Measurements from ENCODE around the gene CIB4. TPM values are rescaled to one million over a fixed set of nuclear protein-coding genes. Genes with fewer than 3 reads are reported as not detected.

CIB4 gene
- total RNA-seq, 1 donor from 2014 or later = not detected

DNA sequence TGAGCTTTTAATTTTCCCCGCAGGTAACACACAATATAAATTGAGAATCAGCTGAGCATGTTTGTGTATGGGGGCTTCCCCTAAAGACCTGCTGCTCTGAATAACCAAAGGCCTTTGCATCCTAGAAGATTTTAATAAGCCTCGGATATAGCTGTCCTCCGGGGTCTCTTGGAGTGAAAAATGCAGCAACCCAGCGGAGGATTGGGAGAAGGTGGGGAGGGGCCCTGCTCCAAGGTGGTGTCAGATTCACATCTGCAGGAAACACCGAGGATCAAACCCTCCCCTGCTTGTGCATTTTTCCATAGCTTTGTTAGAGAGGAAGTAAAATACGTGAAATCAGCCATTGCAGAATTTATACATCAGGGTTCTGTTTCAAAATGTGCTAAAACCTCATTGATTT, 100.2 kb downstream of the CIB4 start:
- no peaks in the 10 kb centered on the region for H3K36me3 ChIP-seq (ENCODE audit: control insufficient read depth, insufficient read depth, low read length)
- H3K27me3 ChIP-seq (ENCODE audit: control insufficient read depth, insufficient read depth, low read length) = peaks cover 2% of the 10 kb centered on the region
- no peak for TF ChIP-seq CTCF (IDR thresholded peaks at IDR 0.05; ENCODE audit: insufficient read depth, low read length, poor library complexity, severe bottlenecking)
- DNase-seq (ENCODE audit: low read depth) = no peak
- no peak overlapping the region for H3K4me3 ChIP-seq (ENCODE audit: low read depth, low read length)

DNA sequence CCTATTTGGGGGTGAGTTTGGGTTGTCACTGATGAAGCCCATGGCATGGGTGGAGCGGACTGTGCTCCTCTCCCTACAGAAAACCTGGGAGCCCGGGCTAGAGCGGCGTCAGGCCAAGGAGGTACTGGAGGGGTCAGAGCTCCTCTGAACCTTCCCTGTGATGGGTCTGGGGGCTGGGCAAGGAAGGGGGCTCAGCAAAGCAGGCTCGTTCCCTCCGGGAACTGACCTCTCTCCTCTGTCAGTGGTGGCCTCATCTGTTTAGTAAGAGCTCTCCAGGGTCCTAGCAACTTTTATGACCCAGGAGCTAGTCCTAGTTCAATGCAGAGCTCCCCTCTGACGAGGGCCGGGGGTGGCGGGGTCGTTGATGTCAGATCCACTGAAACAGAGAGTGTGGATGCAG, 100.9 kb downstream of the CIB4 start:
- TF ChIP-seq CTCF (IDR thresholded peaks at IDR 0.05; ENCODE audit: insufficient read depth, low read length, poor library complexity, severe bottlenecking) = no peak
- Histone ChIP-seq H3K36me3 (ENCODE audit: control insufficient read depth, insufficient read depth, low read length) (no peaks in the 10 kb centered on the region), H3K4me3 (ENCODE audit: low read depth, low read length) (no peak overlapping the region), H3K27me3 (ENCODE audit: control insufficient read depth, insufficient read depth, low read length) (peaks cover 2% of the 10 kb centered on the region)
- DNase-seq (ENCODE audit: low read depth) = no peak

DNA sequence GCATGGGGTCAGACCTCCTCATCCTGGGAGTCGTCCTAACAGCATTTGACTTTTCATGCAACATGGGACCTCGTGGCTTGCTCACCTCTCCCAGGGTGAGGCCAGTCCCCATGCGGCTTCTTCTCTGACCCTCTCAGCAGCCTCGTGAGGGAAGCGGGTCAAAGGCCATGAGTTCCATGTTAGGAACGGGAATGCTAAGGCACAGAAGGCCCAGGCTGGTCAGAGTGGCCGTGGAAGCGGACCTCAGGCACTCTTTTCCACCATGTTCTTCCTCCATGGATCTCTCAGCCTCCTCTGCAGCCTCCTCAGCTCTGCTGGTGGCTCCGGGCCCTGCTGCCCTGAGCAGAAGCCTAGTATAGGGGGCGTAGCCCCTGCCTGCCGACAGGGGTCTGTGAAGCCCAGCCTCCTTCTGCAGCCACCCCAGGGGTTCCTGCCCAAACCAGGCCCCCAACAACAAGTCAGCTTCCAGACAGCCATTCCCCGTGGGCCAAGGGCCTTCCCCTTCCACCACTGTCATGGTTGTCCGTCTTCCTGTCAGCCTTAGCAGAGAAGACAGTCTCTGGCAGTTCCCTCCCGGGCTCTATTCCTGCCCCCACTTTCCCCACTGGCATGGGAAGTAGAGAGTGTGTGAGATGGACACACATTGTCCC, 103.2 kb downstream of the CIB4 start:
- Histone ChIP-seq H3K4me3 (ENCODE audit: low read depth, low read length) (no peak overlapping the region), H3K36me3 (ENCODE audit: control insufficient read depth, insufficient read depth, low read length) (no peaks in the 10 kb centered on the region), H3K27me3 (ENCODE audit: control insufficient read depth, insufficient read depth, low read length) (peaks cover 2% of the 10 kb centered on the region)
- no peak for TF ChIP-seq CTCF (IDR thresholded peaks at IDR 0.05; ENCODE audit: insufficient read depth, low read length, poor library complexity, severe bottlenecking)
- no peak for DNase-seq (ENCODE audit: low read depth)

DNA sequence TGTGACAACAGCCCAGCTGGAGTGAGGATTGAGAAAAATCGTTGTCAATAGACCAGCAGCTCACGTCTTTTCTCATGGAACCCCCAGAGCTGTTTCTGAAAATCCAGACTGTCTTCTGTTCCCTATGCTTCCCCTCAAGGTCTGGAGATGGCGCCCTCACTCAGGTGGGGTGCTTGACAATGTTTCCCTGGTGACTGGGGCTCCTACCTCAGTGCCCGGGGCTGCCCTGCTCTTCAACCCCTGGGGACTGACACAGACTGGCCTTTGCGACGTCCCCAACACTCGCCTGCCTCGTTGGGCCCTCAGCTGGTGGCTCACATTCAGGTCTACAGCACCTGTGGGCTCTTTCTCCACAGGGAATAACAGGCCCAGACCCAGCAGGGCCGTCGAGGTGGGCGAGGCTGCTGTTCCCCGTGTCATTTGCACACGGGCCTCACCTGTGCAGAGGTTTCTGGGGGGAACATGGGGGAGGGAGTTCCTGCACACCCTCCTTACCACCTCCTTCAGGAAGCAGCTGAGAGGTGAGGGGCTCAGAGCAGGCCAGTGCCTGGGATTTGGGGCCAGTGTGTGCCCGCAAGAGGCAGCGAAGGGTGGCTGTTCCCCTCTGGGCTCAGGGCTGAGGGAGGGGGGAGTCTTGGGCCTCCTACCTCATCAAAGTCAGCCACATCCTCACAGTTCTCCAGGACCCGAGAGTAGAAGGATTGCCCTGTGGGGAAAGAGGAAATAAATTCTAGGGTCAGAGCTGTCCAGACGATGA, 103.9 kb downstream of the CIB4 start:
- H3K36me3 ChIP-seq (ENCODE audit: control insufficient read depth, insufficient read depth, low read length) = no peaks in the 10 kb centered on the region
- no peak overlapping the region for H3K4me3 ChIP-seq (ENCODE audit: low read depth, low read length)
- peaks cover 2% of the 10 kb centered on the region for H3K27me3 ChIP-seq (ENCODE audit: control insufficient read depth, insufficient read depth, low read length)
- TF ChIP-seq CTCF (IDR thresholded peaks at IDR 0.05; ENCODE audit: insufficient read depth, low read length, poor library complexity, severe bottlenecking) = no peak
- no peak for DNase-seq (ENCODE audit: low read depth)

GRCh38 chr2:26536371-26537068, 104.6 kb downstream of the CIB4 start:
- Histone ChIP-seq H3K27me3 (ENCODE audit: control insufficient read depth, insufficient read depth, low read length) (peaks cover 2% of the 10 kb centered on the region), H3K36me3 (ENCODE audit: control insufficient read depth, insufficient read depth, low read length) (no peaks in the 10 kb centered on the region), H3K4me3 (ENCODE audit: low read depth, low read length) (no peak overlapping the region)
- no peak for DNase-seq (ENCODE audit: low read depth)
- no peak for TF ChIP-seq CTCF (IDR thresholded peaks at IDR 0.05; ENCODE audit: insufficient read depth, low read length, poor library complexity, severe bottlenecking)
